Left ventricle myocardium inferior (tissue), 1 donor: Measurements from ENCODE around the gene NRP2. TPM values are rescaled to one million over a fixed set of nuclear protein-coding genes. Genes with fewer than 3 reads are reported as not detected.

Experiments
- DNase-seq: peaks from one replicate; pipeline ENCODE4 v3.0.0-alpha.2; 2020
- H3K27ac ChIP-seq: fragments of 200-600 bp; replicated peaks from 2 replicates; pipeline ENCODE4 v1.8.0; 2021
- H3K27me3 ChIP-seq: fragments of 200-600 bp; 2 replicates; pipeline ENCODE4 v1.8.0; 2021; ENCODE audit warnings: low read depth
- H3K36me3 ChIP-seq: fragments of 200-600 bp; 2 replicates; pipeline ENCODE4 v1.8.0; 2021
- H3K4me1 ChIP-seq: fragments of 200-600 bp; 2 replicates; pipeline ENCODE4 v1.8.0; 2021
- H3K4me3 ChIP-seq: fragments of 200-600 bp; 2 replicates; pipeline ENCODE4 v1.8.0; 2021; ENCODE audit warnings: mild to moderate bottlenecking, moderate library complexity
- H3K9me3 ChIP-seq: fragments of 200-600 bp; replicated peaks from 2 replicates; pipeline ENCODE4 v1.8.0; 2021
- CTCF ChIP-seq: fragments of 200-600 bp; IDR thresholded peaks from 2 replicates; pipeline ENCODE4 v1.8.0; 2021; ENCODE audit warnings: antibody characterized with exemption, mild to moderate bottlenecking, borderline replicate concordance
- intact Hi-C: fragments of 100-400 bp; cut with micrococcal nuclease; formaldehyde crosslinking; loops from one replicate; pipeline ENCODE4 v1.11.0; 2022
- total RNA-seq: library from RNA; stranded (reverse); fragmentation: NEBNext Ultra II Directional; extraction: Animal tissue kit (Norgen Biotek cat#: 25700); gene quantifications from one replicate; pipeline ENCODE4 v1.2.1, GENCODE V29; 2021
- donor health status: DM: no; HTN: yes; CAD: no; lungs with severe emphysema.

NRP2 gene
- total RNA-seq, 1 donor from 2014 or later: 7.6 TPM

- peaks cover 12% of the 10 kb centered on the region for H3K27me3 ChIP-seq
- no peak for DNase-seq
- H3K9me3 ChIP-seq: peaks cover 5% of the 10 kb centered on the region
- H3K4me3 ChIP-seq: no peak overlapping the region
- no peaks in the 10 kb centered on the region for H3K4me1 ChIP-seq
- no peaks in the 10 kb centered on the region for H3K36me3 ChIP-seq
- TF ChIP-seq CTCF: no peak
- no peak overlapping the region for H3K27ac ChIP-seq
- intact Hi-C loops: no loop called here
Observed at GRCh38 chr2:205814039-205814364, 131.7 kb downstream of the NRP2 start.

GRCh38 chr2:205815673-205816072 is 133.4 kb downstream of the NRP2 start:
- Histone ChIP-seq H3K9me3 (peaks cover 5% of the 10 kb centered on the region), H3K27ac (no peak overlapping the region), H3K4me3 (no peak overlapping the region), H3K27me3 (peaks cover 29% of the 10 kb centered on the region), H3K4me1 (no peaks in the 10 kb centered on the region), H3K36me3 (no peaks in the 10 kb centered on the region)
- TF ChIP-seq CTCF: no peak
- no peak for DNase-seq
- intact Hi-C loops: no loop called here

- Histone ChIP-seq H3K27ac (no peak overlapping the region), H3K4me1 (no peaks in the 10 kb centered on the region), H3K27me3 (peaks cover 34% of the 10 kb centered on the region), H3K9me3 (peaks cover 5% of the 10 kb centered on the region), H3K36me3 (no peaks in the 10 kb centered on the region), H3K4me3 (no peak overlapping the region)
- TF ChIP-seq CTCF: no peak
- DNase-seq: no peak
- intact Hi-C loops: no loop called here
Observed at GRCh38 chr2:205816268-205816667, 134.0 kb downstream of the NRP2 start.

GRCh38 chr2:205822579-205822978 is 140.3 kb downstream of the NRP2 start:
- intact Hi-C loops: no loop called here
- TF ChIP-seq CTCF: no peak
- H3K9me3 ChIP-seq: no peaks in the 10 kb centered on the region

GRCh38 chr2:205827809-205828365 is 145.6 kb downstream of the NRP2 start:
- intact Hi-C loops: no loop called here
- no peaks in the 10 kb centered on the region for H3K36me3 ChIP-seq
- H3K4me1 ChIP-seq: no peaks in the 10 kb centered on the region
- H3K4me3 ChIP-seq: no peak overlapping the region
- H3K27ac ChIP-seq: no peak overlapping the region
- no peaks in the 10 kb centered on the region for H3K27me3 ChIP-seq
- TF ChIP-seq CTCF: no peak
- H3K9me3 ChIP-seq: no peaks in the 10 kb centered on the region
- no peak for DNase-seq

More at GRCh38 chr2:205822579-205822978, 140.3 kb downstream of the NRP2 start:
- Histone ChIP-seq H3K4me1 (no peaks in the 10 kb centered on the region), H3K27ac (no peak overlapping the region), H3K4me3 (no peak overlapping the region), H3K27me3 (peaks cover 31% of the 10 kb centered on the region), H3K36me3 (no peaks in the 10 kb centered on the region)
- DNase-seq: no peak
